ENCODE measurements around the gene KCNAB2. TPM values are rescaled to one million over a fixed set of nuclear protein-coding genes. Genes with fewer than 3 reads are reported as not detected.

Gene KCNAB2
- total RNA-seq, 6 experiments from 2014 or later, result 8.0 to 12.6 (median 10.7) TPM

DNA sequence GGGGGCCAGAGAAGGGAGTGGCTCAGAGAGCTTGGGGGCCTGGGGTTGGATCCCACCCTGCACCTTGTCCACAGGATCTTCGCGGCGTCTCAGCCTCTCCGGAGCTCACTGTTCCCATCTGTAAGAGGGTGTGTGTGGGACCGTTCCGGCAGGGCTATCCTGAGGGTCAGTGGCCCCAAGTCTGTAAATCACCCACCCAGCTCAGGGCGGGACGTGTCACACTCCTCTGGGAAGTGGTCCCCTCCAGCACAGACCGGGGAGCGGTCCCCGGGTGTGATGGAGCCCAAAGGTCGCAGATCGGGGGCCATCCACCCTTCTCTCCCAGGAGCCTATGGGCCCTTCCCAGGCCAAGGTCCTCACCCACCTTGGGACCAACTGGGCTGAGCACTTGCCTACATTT is 40.0 kb downstream of the KCNAB2 start:
- no peaks in the 10 kb centered on the region for H3K9me3 Mint-ChIP-seq
- H3K4me1 Mint-ChIP-seq (ENCODE audit: low read depth), result peaks cover 11% of the 10 kb centered on the region
- no peaks in the 10 kb centered on the region for H3K36me3 Mint-ChIP-seq (ENCODE audit: low read depth)
- no peak for DNase-seq
- no peak overlapping the region for H3K27ac Mint-ChIP-seq
- H3K27me3 Mint-ChIP-seq (ENCODE audit: insufficient read depth), result peaks cover 6% of the 10 kb centered on the region
- TF ChIP-seq, protein P1, sequence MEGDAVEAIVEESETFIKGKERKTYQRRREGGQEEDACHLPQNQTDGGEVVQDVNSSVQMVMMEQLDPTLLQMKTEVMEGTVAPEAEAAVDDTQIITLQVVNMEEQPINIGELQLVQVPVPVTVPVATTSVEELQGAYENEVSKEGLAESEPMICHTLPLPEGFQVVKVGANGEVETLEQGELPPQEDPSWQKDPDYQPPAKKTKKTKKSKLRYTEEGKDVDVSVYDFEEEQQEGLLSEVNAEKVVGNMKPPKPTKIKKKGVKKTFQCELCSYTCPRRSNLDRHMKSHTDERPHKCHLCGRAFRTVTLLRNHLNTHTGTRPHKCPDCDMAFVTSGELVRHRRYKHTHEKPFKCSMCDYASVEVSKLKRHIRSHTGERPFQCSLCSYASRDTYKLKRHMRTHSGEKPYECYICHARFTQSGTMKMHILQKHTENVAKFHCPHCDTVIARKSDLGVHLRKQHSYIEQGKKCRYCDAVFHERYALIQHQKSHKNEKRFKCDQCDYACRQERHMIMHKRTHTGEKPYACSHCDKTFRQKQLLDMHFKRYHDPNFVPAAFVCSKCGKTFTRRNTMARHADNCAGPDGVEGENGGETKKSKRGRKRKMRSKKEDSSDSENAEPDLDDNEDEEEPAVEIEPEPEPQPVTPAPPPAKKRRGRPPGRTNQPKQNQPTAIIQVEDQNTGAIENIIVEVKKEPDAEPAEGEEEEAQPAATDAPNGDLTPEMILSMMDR (IDR thresholded peaks at IDR 0.05), result no peak
- no peak overlapping the region for H3K4me3 Mint-ChIP-seq

DNA sequence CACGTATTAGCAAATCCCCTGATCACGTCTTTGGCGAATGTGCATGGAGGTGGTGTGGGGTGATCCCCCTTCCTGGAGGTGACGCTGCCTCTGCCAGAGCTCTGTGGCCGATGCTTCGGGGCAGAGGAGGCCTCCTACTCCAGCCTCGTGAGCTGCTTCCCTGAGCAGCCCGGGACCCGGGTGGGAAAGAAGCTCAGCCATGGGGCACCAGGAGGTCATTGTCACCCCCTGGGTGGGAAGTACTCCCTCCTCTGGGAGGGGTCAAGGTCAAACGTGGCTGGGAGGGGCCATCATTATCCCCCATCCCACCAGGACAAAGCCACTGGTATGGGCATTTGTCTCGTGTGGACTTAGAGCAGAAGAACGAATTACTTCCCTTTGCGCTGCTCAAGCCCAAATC is 40.7 kb downstream of the KCNAB2 start:
- peaks cover 6% of the 10 kb centered on the region for H3K27me3 Mint-ChIP-seq (ENCODE audit: insufficient read depth)
- H3K4me3 Mint-ChIP-seq, result no peak overlapping the region
- TF ChIP-seq, protein P1 (IDR thresholded peaks at IDR 0.05), result no peak
- no peaks in the 10 kb centered on the region for H3K9me3 Mint-ChIP-seq
- no peak overlapping the region for H3K27ac Mint-ChIP-seq
- DNase-seq, result no peak
- H3K4me1 Mint-ChIP-seq (ENCODE audit: low read depth), result peaks cover 11% of the 10 kb centered on the region
- H3K36me3 Mint-ChIP-seq (ENCODE audit: low read depth), result no peaks in the 10 kb centered on the region

DNA sequence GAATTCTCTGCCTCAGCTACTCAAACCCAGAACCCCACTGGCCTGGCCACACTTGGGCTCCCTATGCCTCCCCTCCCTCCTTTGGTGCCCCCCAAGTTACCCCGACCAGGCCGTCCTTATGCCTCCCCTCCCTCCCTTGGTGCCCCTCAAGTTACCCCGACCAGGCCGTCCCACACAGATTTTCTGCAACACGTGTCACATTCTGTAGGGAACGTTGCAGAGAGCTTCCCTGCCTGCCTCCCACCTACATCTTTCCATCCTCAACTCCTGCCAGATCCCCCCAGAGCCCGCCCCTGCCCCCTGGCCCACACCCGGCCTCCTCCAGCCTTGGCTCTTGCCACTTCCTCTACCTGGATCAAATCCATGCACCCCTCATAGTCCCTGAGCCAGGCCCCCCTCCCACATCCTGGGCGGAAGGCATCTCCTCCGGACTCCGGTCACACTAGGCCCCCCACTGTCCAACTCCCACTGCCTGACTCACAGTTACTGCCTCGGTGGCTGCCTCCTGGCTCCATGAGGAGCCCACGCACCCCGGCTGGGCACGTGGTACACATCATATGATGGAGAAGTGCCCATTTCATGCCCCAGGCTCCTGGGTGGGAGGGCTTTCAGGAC is 41.2 kb downstream of the KCNAB2 start:
- TF ChIP-seq, protein P1 (IDR thresholded peaks at IDR 0.05), result no peak
- Mint-ChIP-seq H3K4me3 (no peak overlapping the region), H3K27ac (no peak overlapping the region), H3K9me3 (no peaks in the 10 kb centered on the region), H3K27me3 (ENCODE audit: insufficient read depth) (peaks cover 6% of the 10 kb centered on the region), H3K36me3 (ENCODE audit: low read depth) (no peaks in the 10 kb centered on the region), H3K4me1 (ENCODE audit: low read depth) (peaks cover 11% of the 10 kb centered on the region)
- DNase-seq, result no peak

DNA sequence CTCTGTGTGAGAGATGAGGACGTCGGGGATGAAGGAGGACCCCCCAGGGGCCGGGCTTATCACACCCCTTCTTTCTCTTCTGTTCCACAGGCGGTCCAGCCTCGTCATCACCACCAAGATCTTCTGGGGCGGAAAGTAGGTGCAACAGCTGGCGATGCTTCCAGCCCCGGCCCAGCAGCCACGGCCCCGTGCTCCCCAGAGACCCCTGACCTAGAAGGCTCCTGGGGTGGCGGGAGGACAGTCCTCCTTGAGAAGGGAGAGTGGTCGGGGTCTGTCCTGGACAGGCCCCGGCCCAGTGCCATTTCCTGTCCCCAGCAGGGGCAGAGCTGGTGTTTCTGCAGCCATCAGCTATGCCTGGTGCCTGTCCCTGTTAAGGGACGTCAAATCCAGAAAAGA is 41.7 kb downstream of the KCNAB2 start:
- Mint-ChIP-seq H3K4me3 (no peak overlapping the region), H3K9me3 (no peaks in the 10 kb centered on the region), H3K4me1 (ENCODE audit: low read depth) (peaks cover 11% of the 10 kb centered on the region), H3K27ac (no peak overlapping the region), H3K27me3 (ENCODE audit: insufficient read depth) (peaks cover 6% of the 10 kb centered on the region), H3K36me3 (ENCODE audit: low read depth) (no peaks in the 10 kb centered on the region)
- TF ChIP-seq, protein P1 (IDR thresholded peaks at IDR 0.05), result no peak
- DNase-seq, result no peak

DNA sequence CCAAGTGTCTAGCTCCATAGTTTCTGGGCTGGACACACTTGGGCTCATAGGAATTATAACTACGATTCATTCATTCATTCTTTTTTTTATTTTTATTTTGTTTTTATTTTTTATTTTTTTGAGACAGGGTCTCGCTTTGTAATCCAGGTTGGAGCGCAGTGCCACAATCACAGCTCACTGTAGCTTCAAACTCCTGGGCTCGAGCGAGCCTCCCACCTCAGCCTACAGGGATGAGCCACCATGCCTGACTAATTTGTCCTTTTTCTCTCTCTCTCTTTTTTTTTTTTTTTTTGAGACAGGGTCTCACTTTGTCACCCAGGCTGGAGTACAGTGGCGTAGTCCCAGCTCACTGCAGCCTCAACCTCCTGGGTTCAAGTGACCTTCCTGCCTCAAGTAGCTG is 42.3 kb downstream of the KCNAB2 start:
- H3K4me1 Mint-ChIP-seq (ENCODE audit: low read depth), result peaks cover 11% of the 10 kb centered on the region
- H3K27ac Mint-ChIP-seq, result no peak overlapping the region
- no peak for DNase-seq
- peaks cover 7% of the 10 kb centered on the region for H3K27me3 Mint-ChIP-seq (ENCODE audit: insufficient read depth)
- no peaks in the 10 kb centered on the region for H3K9me3 Mint-ChIP-seq
- H3K4me3 Mint-ChIP-seq, result no peak overlapping the region
- no peaks in the 10 kb centered on the region for H3K36me3 Mint-ChIP-seq (ENCODE audit: low read depth)
- TF ChIP-seq, protein P1 (IDR thresholded peaks at IDR 0.05), result no peak

DNA sequence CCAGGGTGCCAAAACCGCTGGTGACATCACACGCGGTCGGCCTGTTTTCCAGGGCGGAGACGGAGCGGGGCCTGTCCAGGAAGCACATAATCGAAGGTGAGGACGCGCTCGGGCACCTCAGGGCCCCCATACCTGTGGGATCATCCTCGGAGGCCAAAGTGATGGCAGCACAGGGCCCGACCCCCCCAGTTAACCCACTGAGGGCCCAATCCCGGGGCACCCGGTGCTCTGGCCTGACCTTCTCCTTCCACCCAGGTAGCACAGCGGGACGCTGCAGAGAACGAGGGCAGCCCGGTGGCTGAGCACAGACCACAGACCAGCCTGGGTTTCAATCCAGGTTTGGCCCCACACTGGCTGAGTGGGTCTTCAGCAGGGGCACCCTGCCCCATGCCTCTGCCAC is 43.3 kb downstream of the KCNAB2 start:
- H3K4me3 Mint-ChIP-seq, result no peak overlapping the region

More for the DNA sequence above, 43.3 kb downstream of the KCNAB2 start:
- Mint-ChIP-seq H3K36me3 (ENCODE audit: low read depth) (no peaks in the 10 kb centered on the region), H3K27ac (no peak overlapping the region), H3K4me1 (ENCODE audit: low read depth) (peaks cover 5% of the 10 kb centered on the region), H3K9me3 (no peaks in the 10 kb centered on the region), H3K27me3 (ENCODE audit: insufficient read depth) (peaks cover 8% of the 10 kb centered on the region)
- TF ChIP-seq, protein P1 (IDR thresholded peaks at IDR 0.05), result no peak
- DNase-seq, result no peak
